AG09309 (cell line): ENCODE data around the gene NF1.

ENCODE experiments used
- DNase-seq: peaks from one replicate; pipeline ENCODE4 v3.0.0-alpha.2; 2010; ENCODE audit warnings: low read depth
- H3K4me3 ChIP-seq: 2 replicates; pipeline ENCODE4 v1.5.1; 2011; ENCODE audit warnings: mild to moderate bottlenecking, low read depth, low read length, moderate library complexity; ENCODE audit not compliant: control insufficient read depth
- TF ChIP-seq, protein P1 (sequence below): IDR thresholded peaks from 2 replicates; pipeline ENCODE4 v1.5.1; 2011; ENCODE audit warnings: mild to moderate bottlenecking, low read depth, low read length, inconsistent platforms; ENCODE audit not compliant: insufficient read depth, control insufficient read depth; ENCODE audit errors: missing control alignments

Gene NF1

DNA sequence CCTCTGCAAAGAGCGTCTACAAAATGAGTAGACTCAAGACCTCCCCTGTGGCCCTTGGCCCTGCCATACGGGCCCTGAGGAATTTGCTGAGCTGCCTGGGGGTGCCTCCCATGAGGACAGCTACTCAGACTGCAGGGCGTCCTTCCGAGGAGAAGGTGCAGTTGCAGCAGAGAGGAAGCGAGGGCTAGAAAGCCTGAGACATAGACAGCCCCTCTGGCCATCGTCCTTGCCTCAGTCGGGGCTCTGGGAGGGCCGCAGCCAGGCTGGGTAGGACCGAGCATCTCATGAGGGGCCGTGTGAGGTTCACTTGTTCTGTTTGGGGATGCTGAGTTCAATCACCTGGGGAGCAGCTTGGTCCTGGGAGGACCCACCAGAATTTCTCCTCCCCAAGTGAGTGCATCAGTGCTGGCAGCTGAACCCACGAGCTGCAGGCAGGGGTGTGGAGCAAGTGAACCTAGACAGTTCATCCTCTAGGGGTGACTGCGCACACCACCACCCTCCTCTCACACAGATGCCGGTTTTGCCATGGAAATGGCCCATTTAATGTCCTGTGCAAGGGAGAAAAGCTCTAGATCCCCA, 317.0 kb downstream of the NF1 start:
- H3K4me3 ChIP-seq, result no peak overlapping the region
- DNase-seq, result no peak
- TF ChIP-seq, protein P1, sequence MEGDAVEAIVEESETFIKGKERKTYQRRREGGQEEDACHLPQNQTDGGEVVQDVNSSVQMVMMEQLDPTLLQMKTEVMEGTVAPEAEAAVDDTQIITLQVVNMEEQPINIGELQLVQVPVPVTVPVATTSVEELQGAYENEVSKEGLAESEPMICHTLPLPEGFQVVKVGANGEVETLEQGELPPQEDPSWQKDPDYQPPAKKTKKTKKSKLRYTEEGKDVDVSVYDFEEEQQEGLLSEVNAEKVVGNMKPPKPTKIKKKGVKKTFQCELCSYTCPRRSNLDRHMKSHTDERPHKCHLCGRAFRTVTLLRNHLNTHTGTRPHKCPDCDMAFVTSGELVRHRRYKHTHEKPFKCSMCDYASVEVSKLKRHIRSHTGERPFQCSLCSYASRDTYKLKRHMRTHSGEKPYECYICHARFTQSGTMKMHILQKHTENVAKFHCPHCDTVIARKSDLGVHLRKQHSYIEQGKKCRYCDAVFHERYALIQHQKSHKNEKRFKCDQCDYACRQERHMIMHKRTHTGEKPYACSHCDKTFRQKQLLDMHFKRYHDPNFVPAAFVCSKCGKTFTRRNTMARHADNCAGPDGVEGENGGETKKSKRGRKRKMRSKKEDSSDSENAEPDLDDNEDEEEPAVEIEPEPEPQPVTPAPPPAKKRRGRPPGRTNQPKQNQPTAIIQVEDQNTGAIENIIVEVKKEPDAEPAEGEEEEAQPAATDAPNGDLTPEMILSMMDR, result no peak

DNA sequence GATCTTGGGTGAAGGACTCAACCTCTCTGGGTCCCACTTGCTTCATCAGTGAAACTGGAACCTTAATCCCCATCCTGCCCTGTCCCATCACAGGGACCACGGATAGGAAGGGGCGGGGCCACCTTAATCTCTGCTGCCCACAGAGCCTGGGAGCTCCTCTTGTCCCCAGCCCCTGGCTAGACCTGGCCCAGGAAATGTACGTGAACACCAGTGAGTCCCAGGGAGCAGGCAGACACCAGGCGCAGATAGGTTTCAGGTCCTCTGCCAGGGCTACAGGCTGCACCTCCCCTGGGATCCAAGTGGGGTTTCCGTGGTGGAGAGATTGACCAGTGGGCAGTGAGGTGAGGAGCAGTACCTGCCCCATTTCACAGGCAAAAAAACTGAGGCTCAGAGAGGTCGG, 317.7 kb downstream of the NF1 start:
- H3K4me3 ChIP-seq, result no peak overlapping the region
- DNase-seq, result no peak
- TF ChIP-seq, protein P1, result no peak

DNA sequence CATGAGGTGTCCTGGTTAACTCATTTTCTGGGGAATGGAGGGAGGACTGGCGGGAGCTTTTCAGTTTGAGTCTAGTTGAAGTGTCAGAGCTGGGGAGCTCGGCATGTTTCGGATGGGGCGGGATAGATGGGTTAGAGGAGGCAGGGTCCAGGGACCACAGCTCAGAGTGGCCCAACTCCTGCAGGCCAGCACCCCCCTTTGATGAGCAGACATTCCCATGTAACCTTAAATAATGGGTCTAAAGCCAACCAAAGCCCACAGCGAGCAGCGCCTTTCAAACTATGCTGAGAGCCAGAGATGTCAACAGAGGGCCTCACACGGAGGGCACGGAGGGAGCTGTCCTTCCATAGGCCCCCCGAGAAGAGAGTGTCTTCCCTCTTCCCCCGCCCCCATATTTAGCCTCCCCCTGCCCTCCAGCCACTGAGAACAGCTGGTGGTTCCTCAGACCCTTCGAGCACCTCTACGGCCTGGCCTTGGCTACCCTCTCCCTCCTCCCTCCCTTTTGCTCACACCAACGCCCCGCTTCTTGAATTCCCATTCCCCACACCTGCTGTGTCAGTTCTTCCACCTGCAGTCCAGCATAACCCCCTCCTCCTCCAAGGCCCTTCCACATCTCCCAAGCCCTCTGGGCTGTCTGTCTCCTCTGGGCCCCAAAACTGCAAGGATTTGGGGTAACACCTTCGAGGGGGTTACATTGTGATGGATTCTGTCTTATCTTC, 318.5 kb downstream of the NF1 start:
- H3K4me3 ChIP-seq, result no peak overlapping the region
- DNase-seq, result no peak
- TF ChIP-seq, protein P1, result no peak

DNA sequence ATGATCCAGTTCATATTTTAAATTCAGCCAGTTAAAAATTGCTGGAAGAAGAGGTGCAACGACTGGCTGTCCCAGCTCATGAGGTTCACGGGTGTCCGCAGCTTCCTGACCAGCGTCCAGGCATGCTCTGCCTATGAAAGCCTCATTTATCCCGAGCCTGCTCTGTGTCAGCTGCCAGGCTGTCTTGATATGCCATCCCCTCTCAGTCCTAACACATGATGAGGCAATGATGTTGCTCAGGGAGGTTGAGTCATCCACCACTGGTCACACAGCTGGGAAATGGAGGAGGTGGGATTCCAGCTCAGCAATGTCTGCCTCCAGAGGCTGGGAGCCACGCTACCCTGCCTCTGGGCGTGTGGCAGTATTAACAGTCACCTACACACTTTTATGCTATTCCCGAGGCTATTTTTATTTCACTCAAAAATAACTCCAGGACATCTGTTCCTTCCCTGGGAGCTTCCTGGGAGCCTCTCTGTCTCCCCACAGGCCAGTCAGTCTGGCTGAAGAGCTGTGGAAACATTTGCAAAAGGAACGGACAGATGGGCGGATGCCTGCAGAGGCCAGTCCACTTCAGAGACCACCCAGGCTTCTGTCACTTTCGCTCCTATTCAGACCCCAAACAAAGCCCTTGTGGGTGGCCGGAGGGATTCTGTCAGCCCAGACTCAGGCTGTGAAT, 319.2 kb downstream of the NF1 start:
- peak; percentile 40 for DNase-seq
- H3K4me3 ChIP-seq, result no peak overlapping the region
- TF ChIP-seq, protein P1, result no peak

DNA sequence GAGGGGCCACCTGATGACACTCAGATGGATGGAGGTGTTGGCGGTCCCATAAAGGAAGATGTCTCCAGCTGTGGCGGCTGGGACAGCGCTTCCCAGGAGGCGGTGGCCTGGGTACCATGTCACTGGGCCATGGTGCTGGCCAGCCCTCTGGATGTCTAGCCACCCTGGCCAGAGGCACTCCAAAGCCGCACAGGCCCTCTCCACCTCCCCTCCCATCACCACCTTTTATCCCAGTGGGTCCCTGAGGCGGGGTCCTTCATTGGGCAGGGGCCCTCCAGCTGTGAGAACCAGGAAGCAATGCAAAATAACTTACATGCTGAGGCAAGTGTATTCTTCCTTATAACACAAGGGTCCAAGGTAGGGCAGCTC, 319.8 kb downstream of the NF1 start:
- no peak overlapping the region for H3K4me3 ChIP-seq
- DNase-seq, result no peak
- TF ChIP-seq, protein P1, result no peak

DNA sequence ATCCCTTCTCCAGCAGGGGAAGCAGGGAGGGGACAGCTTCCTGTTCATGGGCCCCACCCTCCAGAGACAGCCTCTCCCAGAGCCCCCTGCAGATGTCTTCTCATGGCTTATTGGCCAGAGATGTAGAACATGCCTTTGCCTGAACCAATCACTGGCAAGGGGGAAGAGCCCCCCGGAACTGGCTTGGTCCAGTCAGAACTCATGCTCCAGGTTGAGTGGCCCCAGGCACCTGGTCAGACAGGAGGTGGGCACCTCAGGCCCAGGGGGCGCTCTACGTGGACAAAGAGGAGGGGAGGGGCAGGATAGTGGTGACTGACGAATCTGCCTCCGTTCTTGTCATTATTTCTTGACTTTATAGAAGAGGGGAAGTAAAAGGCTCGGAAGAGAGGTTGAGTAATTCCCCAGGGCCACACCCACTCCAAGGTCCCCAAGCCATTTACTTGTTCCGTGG, 320.3 kb downstream of the NF1 start:
- no peak overlapping the region for H3K4me3 ChIP-seq
- TF ChIP-seq, protein P1, result no peak
- DNase-seq, result no peak
